Body of pancreas (tissue), 4 donors: ENCODE results near the gene CLASP1.
"Not testable (repeated sequence)": the region's sequence is repeated elsewhere in the genome, so short reads cannot be mapped to it uniquely, and the experiment has no call there.

Experiments
- POLR2A ChIP-seq, 3 donors: fragments of 450-650 bp; IDR thresholded peaks; one replicate each; pipeline ENCODE4 v1.6.1; 2016; ENCODE audit warnings: antibody characterized with exemption in 3 of 3, mild to moderate bottlenecking in 2 of 3
- TF ChIP-seq, protein P1 (sequence below), 7 experiments: fragments of 450-650 bp in 4 of 7; fragments of 200-600 bp in 3 of 7; sonication (generic) in 3 of 7; IDR thresholded peaks; one replicate each; pipeline ENCODE4 v1.5.1; 2016 to 2019; ENCODE audit warnings: antibody characterized with exemption in 7 of 7

DNA sequence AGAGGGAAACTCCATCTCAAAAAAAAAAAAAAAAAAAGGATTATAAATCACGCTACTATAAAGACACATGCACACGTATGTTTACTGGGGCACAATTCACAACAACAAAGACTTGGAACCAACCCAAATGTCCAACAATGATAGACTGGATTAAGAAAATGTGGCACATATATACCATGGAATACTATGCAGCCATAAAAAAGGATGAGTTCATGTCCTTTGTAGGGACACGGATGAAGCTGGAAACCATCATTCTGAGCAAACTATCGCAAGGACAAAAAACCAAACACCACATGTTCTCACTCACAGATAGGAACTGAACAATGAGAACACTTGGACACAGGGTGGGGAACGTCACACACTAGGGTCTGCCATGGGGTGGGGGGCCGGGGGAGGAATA is 9.4 kb downstream of the CLASP1 start:
- TF ChIP-seq, protein P1, sequence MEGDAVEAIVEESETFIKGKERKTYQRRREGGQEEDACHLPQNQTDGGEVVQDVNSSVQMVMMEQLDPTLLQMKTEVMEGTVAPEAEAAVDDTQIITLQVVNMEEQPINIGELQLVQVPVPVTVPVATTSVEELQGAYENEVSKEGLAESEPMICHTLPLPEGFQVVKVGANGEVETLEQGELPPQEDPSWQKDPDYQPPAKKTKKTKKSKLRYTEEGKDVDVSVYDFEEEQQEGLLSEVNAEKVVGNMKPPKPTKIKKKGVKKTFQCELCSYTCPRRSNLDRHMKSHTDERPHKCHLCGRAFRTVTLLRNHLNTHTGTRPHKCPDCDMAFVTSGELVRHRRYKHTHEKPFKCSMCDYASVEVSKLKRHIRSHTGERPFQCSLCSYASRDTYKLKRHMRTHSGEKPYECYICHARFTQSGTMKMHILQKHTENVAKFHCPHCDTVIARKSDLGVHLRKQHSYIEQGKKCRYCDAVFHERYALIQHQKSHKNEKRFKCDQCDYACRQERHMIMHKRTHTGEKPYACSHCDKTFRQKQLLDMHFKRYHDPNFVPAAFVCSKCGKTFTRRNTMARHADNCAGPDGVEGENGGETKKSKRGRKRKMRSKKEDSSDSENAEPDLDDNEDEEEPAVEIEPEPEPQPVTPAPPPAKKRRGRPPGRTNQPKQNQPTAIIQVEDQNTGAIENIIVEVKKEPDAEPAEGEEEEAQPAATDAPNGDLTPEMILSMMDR (IDR thresholded peaks at IDR 0.05), result not testable (repeated sequence)
- not testable (repeated sequence) for TF ChIP-seq POLR2A (IDR thresholded peaks at IDR 0.05)
